ENCODE data around the gene CAMTA1. TPM values are rescaled to one million over a fixed set of nuclear protein-coding genes. Genes with fewer than 3 reads are reported as not detected.

The CAMTA1 gene
- total and polyA plus RNA-seq, 2 experiments from 2014 or later = 89.0 to 145 TPM

GRCh38 chr1:7405844-7406500 lies 620.7 kb downstream of the CAMTA1 start:
- WGBS (ENCODE audit: low lambda C conversion rate, missing lambda C conversion rate) = 93% methylated on average over 9 of the region's 9 CpGs
- H2AFZ ChIP-seq = no peak overlapping the region
- H3K4me1 ChIP-seq (ENCODE audit: insufficient read depth) = peaks cover 4% of the 10 kb centered on the region
- TF ChIP-seq, protein P1, sequence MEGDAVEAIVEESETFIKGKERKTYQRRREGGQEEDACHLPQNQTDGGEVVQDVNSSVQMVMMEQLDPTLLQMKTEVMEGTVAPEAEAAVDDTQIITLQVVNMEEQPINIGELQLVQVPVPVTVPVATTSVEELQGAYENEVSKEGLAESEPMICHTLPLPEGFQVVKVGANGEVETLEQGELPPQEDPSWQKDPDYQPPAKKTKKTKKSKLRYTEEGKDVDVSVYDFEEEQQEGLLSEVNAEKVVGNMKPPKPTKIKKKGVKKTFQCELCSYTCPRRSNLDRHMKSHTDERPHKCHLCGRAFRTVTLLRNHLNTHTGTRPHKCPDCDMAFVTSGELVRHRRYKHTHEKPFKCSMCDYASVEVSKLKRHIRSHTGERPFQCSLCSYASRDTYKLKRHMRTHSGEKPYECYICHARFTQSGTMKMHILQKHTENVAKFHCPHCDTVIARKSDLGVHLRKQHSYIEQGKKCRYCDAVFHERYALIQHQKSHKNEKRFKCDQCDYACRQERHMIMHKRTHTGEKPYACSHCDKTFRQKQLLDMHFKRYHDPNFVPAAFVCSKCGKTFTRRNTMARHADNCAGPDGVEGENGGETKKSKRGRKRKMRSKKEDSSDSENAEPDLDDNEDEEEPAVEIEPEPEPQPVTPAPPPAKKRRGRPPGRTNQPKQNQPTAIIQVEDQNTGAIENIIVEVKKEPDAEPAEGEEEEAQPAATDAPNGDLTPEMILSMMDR (IDR thresholded peaks at IDR 0.05; ENCODE audit: poor library complexity) = no peak
- TF ChIP-seq EZH2phosphoT487 (IDR thresholded peaks at IDR 0.05; ENCODE audit: low read depth, severe bottlenecking, unreplicated experiment) (no peak), EZH2 (IDR thresholded peaks at IDR 0.05; ENCODE audit: borderline replicate concordance) (no peak)
- H4K20me1 ChIP-seq (ENCODE audit: insufficient read depth, poor library complexity, severe bottlenecking) = no peaks in the 10 kb centered on the region
- no peak overlapping the region for H3K4me2 ChIP-seq
- H3K9me2 ChIP-seq (replicated peaks; ENCODE audit: insufficient read depth) = no peaks in the 10 kb centered on the region
- no peaks in the 10 kb centered on the region for H3K27me3 ChIP-seq
- H3K27ac ChIP-seq = no peak overlapping the region
- DNase-seq (ENCODE audit: low spot score) = no peak
- no peaks in the 10 kb centered on the region for H3K9me3 ChIP-seq (ENCODE audit: low read depth)
- no peaks in the 10 kb centered on the region for H3K36me3 ChIP-seq (replicated peaks; ENCODE audit: insufficient read depth, low read depth)
- H3K79me2 ChIP-seq = no peaks in the 10 kb centered on the region
- no peak overlapping the region for H3K4me3 ChIP-seq

GRCh38 chr1:7406641-7407543 lies 621.6 kb downstream of the CAMTA1 start:
- H2AFZ ChIP-seq = no peak overlapping the region
- no peak for DNase-seq (ENCODE audit: low spot score)

GRCh38 chr1:7407544-7407895 lies 622.3 kb downstream of the CAMTA1 start:
- Histone ChIP-seq H3K27me3 (no peaks in the 10 kb centered on the region), H3K36me3 (replicated peaks; ENCODE audit: insufficient read depth, low read depth) (no peaks in the 10 kb centered on the region), H3K27ac (no peak overlapping the region), H2AFZ (no peak overlapping the region), H3K79me2 (no peaks in the 10 kb centered on the region), H4K20me1 (ENCODE audit: insufficient read depth, poor library complexity, severe bottlenecking) (no peaks in the 10 kb centered on the region), H3K4me3 (no peak overlapping the region), H3K4me1 (ENCODE audit: insufficient read depth) (no peaks in the 10 kb centered on the region), H3K4me2 (no peak overlapping the region), H3K9me3 (ENCODE audit: low read depth) (no peaks in the 10 kb centered on the region), H3K9me2 (replicated peaks; ENCODE audit: insufficient read depth) (no peaks in the 10 kb centered on the region)
- TF ChIP-seq, protein P1 (IDR thresholded peaks at IDR 0.05; ENCODE audit: poor library complexity) = no peak
- TF ChIP-seq EZH2phosphoT487 (IDR thresholded peaks at IDR 0.05; ENCODE audit: low read depth, severe bottlenecking, unreplicated experiment) (no peak), EZH2 (IDR thresholded peaks at IDR 0.05; ENCODE audit: borderline replicate concordance) (no peak)
- 94% methylated on average over 7 of the region's 7 CpGs for WGBS (ENCODE audit: low lambda C conversion rate, missing lambda C conversion rate)
- DNase-seq (ENCODE audit: low spot score) = no peak

More at GRCh38 chr1:7406641-7407543, 621.6 kb downstream of the CAMTA1 start:
- Histone ChIP-seq H3K4me1 (ENCODE audit: insufficient read depth) (no peaks in the 10 kb centered on the region), H3K4me3 (no peak overlapping the region), H3K9me3 (ENCODE audit: low read depth) (no peaks in the 10 kb centered on the region), H4K20me1 (ENCODE audit: insufficient read depth, poor library complexity, severe bottlenecking) (no peaks in the 10 kb centered on the region), H3K36me3 (replicated peaks; ENCODE audit: insufficient read depth, low read depth) (no peaks in the 10 kb centered on the region), H3K9me2 (replicated peaks; ENCODE audit: insufficient read depth) (no peaks in the 10 kb centered on the region), H3K4me2 (no peak overlapping the region), H3K79me2 (no peaks in the 10 kb centered on the region), H3K27ac (no peak overlapping the region), H3K27me3 (no peaks in the 10 kb centered on the region)
- TF ChIP-seq EZH2phosphoT487 (IDR thresholded peaks at IDR 0.05; ENCODE audit: low read depth, severe bottlenecking, unreplicated experiment) (no peak), EZH2 (IDR thresholded peaks at IDR 0.05; ENCODE audit: borderline replicate concordance) (no peak)
- TF ChIP-seq, protein P1 (IDR thresholded peaks at IDR 0.05; ENCODE audit: poor library complexity) = no peak
- WGBS (ENCODE audit: low lambda C conversion rate, missing lambda C conversion rate) = 92% methylated on average over 18 of the region's 18 CpGs

Measured in hepatocyte (in vitro differentiated cells).